Astrocyte of the cerebellum (primary cell): Measurements from ENCODE around the gene PLEKHJ1.

Source experiments
- DNase-seq: peaks from one replicate; pipeline ENCODE4 v3.0.0-alpha.2; 2011; ENCODE audit warnings: low read depth
- H3K4me3 ChIP-seq: 2 replicates; pipeline ENCODE4 v1.5.1; 2011; ENCODE audit warnings: mild to moderate bottlenecking, low read depth, low read length, moderate library complexity
- in situ Hi-C: cut with HindIII; loops from 2 replicates; pipeline ENCODE4 v1.10.0; 2017; ENCODE audit warnings: low sequenced_read_pairs
- TF ChIP-seq, protein P1 (sequence below): IDR thresholded peaks from 2 replicates; pipeline ENCODE4 v1.5.1; 2012; ENCODE audit warnings: low read length, low read depth, moderate library complexity, mild to moderate bottlenecking; ENCODE audit errors: missing control alignments

Gene PLEKHJ1

DNA sequence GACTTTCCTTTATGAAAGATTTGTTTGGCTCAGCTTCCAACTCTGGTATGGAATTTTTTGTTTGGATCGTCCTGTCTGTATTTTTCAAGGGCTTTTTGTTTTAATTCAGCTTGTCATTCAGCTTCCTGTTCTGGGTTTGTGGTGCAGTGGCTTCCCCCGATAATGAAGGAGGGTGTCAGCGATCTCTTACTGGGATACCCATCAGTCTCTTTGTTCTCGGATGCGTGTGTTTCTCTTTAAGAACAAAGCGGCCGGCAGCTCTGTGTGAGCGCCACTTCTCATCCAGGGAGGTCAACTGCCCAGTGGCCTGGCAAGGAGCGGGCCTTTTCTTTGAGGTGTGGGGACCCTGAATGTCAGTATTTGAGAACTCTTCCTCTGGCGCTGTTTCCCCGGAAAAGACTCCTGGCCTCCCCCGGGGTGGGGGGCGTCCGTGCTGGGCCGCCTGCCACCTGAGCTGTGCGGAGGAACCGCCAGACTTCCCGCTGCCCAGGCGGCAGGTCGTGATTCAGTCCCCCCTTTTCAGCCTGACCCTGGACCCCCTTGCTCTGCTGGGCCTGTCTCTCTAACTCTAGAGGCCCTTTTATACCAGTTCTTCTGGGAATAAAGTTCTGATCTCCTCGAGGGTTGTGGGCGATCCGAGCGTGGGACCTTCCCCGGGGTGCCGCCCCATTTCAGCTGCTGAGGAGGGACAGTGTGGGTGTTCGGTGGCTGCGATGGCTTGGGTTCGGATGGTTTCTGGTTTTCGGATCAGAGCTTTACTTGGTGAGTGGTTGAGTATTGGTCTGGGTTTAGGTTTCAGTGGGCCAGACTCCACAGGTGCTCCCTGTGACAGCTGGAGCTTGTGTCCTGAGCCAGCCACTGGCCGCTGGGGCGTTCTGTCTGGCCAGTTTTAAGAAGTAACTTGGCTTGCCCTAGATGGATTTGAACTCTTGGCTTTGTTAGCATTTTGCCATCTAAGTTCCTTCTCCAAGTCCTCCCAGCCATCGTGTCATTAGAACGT is 3.9 kb upstream of the PLEKHJ1 start:
- H3K4me3 ChIP-seq, result peak overlapping the region; percentile 51
- DNase-seq, result peak; percentile 34
- in situ Hi-C loops, result loop anchor here (5.0 kb wide), 2 partner anchors 53 to 87 kb away; partner anchors contain the start of genes LSM7 and SPPL2B
- TF ChIP-seq, protein P1, sequence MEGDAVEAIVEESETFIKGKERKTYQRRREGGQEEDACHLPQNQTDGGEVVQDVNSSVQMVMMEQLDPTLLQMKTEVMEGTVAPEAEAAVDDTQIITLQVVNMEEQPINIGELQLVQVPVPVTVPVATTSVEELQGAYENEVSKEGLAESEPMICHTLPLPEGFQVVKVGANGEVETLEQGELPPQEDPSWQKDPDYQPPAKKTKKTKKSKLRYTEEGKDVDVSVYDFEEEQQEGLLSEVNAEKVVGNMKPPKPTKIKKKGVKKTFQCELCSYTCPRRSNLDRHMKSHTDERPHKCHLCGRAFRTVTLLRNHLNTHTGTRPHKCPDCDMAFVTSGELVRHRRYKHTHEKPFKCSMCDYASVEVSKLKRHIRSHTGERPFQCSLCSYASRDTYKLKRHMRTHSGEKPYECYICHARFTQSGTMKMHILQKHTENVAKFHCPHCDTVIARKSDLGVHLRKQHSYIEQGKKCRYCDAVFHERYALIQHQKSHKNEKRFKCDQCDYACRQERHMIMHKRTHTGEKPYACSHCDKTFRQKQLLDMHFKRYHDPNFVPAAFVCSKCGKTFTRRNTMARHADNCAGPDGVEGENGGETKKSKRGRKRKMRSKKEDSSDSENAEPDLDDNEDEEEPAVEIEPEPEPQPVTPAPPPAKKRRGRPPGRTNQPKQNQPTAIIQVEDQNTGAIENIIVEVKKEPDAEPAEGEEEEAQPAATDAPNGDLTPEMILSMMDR, result no peak

DNA sequence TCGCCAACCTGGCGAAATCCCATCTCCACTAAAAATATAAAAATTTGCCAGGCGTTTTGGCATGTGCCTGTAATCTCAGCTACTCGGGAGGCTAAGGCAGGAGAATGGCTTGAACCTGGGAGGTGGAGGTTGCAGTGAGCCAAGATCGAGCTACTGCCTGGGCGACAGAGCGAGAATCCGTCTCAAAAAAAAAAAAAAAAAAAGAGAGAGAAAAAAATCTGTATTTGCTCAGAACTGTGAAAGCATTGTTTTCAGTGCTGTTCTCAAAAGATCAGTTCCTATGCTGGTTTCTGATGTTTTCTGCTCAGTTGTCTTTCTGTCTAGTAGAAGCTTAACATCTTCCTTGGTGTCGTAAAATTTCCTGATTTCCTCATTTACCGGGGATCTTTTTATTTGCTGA is 3.0 kb upstream of the PLEKHJ1 start:
- in situ Hi-C loops, result loop anchor here (5.0 kb wide), 2 partner anchors 52 to 88 kb away; partner anchors contain the start of genes LSM7 and SPPL2B
- DNase-seq, result no peak
- H3K4me3 ChIP-seq, result peak overlapping the region; percentile 51
- TF ChIP-seq, protein P1, result no peak

DNA sequence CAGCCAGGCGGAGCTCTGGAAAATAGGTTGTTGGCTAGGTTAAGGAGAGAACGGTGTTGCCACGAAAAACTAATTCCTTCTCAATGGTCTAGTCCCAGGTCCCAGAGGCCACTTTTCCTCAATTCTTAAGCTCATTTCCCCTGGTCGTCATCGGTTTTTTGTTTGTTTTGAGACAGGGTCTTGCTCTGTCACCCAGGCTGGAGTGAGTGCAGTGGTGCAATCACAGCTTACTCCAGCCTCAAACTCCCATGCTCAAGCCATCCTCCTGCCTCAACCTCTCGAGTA is 1.7 kb upstream of the PLEKHJ1 start:
- peak overlapping the region; percentile 70 for H3K4me3 ChIP-seq
- DNase-seq, result no peak
- TF ChIP-seq, protein P1, result no peak
- in situ Hi-C loops, result loop anchor here (5.0 kb wide), 2 partner anchors 51 to 89 kb away; partner anchors contain the start of genes LSM7 and SPPL2B

DNA sequence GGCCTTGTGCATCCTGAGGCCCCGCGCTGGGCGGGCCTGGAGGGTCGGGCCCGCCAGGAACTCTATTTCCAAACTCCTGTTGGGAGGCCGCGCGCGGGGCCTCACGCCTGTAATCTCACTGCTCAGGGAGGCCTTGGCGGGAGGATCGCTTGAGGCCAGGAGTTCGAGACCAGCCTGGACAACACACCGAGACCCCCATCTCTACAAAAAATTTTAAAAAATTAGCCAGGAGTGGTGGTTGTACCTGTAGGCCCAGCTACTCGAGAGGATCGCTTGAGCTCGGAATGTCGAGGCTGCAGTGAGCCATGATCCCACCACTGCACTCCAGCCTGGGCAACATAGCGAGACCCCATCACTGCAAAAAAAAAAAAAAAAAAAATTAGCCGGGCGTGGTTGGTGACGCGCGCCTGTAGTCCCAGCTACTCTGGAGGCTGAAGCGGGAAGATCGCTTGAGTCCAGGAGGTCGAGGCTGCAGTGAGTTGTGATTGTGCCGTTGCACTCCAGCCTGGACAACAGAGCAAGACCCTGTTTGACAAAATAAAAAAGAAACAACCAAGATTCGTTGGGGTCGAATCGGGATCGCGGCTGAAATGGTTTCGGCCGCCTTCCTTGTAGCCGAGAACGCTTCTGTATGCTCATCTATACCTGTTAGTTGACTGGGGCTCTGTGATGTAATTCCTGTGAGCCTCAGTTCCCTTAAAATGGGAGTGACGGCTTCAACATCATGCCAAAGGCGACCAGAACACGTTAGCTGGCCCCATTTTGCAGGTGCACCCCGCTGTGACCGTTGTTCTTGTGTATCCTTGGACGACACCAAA is 1.1 kb upstream of the PLEKHJ1 start:
- TF ChIP-seq, protein P1, result no peak
- H3K4me3 ChIP-seq, result peak overlapping the region; percentile 70
- in situ Hi-C loops, result loop anchor here (5.0 kb wide), 2 partner anchors 50 to 90 kb away; partner anchors contain the start of genes LSM7 and SPPL2B
- no peak for DNase-seq

DNA sequence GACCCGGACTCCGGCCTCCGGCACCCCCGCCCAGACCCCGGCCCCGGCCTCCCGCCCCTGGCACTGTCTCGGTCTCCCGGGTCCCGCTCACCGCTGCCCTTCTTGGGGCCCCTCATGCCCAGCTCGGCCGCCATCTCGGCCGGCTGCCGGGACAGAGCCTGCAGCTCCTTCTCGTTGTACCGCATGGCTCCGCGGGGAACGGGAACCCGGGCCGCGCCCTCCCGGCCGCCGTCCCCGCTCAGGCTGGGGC is 140 bp downstream of the PLEKHJ1 start:
- TF ChIP-seq, protein P1, result no peak
- in situ Hi-C loops, result loop anchor here (5.0 kb wide), 2 partner anchors 49 to 91 kb away; partner anchors contain the start of genes LSM7 and SPPL2B
- DNase-seq, result no peak
- peak overlapping the region; percentile 70 for H3K4me3 ChIP-seq

DNA sequence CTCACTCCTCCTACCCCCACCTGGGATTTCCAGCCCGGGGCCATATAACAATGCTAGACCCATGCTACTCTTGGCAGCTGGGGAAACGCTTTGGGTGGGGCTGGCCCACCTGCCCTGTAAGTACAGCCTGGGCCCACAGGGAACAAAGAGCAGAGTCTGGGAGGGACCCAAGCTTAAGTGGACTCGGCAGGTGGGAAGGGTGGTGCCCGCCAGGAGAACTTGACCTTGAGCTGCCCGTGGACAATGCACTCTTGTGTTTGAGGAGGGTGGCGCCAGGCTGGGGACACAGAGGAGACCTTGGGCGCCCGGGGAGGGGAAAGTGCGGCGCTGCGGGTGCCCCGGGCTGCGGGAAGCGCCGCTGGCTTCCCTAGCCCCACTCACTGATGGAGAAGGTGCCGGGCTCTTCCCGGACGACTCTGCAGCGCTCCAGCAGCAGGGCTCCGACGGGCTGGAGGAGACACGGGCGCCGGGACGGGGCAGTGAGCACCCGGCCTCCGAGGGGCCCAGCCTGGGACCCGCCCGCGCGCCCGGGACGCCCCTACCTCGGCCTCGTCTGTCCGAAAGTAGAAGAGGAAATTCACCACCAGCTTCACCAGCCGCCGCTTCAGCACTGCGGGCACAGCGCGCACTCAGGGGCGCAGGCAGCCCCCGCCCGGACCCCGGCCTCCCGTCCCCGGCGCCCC is 607 bp downstream of the PLEKHJ1 start:
- no peak for DNase-seq
- in situ Hi-C loops, result loop anchor here (5.0 kb wide), 2 partner anchors 48 to 92 kb away; partner anchors contain the start of genes LSM7 and SPPL2B
- TF ChIP-seq, protein P1, result no peak
- H3K4me3 ChIP-seq, result peak overlapping the region; percentile 70
